SK-N-DZ (cell line): ENCODE results near the gene IRF4.
"Not testable (repeated sequence)": the region's sequence is repeated elsewhere in the genome, so short reads cannot be mapped to it uniquely, and the experiment has no call there.

Experiments
- DNase-seq: peaks from one replicate; pipeline ENCODE4 v3.0.0-alpha.2; 2015; ENCODE audit warnings: low spot score

IRF4 gene

DNA sequence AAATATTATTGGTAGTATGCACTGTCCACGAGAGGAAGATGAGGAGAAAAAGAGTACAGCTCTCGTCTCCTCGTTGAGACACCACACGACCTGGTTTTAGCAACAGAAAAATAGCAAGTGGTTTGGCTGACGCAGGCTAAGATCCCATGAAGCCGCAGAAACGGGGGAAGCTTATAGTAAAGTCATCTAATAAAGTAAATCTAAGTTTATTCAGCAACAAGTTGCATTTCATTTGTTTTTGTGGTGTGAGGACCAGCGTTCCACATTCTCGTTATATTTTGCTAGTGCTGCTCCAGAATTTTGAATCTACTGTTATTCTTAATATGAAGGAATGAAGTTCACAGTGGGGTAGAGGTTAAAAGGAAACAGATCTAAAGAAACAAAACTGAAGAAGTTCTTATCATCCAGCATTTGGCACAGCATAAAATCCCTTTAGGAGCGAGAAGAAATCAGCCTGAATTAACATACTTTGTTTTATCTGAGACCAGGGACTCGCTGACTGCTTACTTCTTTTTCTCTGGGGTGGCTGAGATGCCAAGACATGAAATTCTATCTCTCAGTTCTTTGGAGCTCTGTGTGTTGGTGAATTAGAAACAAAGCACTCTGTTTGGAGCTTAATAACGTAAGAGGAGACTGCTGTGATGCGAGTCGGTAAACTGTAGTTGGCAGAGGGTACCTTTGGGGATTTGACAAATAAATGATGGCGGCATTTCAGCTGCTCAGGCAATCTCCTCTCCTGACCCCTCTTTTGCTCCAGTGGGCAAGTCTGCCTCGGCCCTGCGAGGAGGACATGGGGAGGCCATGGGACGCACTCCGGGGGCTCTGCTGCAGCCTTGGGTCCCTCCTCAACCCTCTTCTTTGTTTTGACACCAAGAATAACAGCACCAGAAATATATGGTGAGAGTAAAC is 24.9 kb upstream of the IRF4 start:
- no peak for DNase-seq

DNA sequence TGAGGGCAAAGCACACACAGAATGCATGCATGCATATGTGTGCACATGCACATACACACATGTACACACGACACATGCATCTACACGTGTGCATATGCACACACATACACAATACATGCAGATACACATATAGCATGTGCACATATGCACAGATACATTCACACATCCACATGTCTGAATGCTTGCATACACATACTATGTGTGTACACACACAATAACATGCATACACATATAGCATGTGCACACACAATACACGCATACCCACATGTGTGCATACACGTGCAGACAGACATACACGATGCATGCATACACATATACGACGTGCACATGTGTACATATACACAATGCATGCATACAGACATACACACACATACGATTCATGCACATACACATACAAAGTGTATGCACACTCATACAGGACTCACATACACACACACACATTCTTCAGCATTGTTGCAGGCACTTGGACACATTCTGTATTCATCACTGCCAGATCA is 24.2 kb upstream of the IRF4 start:
- DNase-seq: no peak

DNA sequence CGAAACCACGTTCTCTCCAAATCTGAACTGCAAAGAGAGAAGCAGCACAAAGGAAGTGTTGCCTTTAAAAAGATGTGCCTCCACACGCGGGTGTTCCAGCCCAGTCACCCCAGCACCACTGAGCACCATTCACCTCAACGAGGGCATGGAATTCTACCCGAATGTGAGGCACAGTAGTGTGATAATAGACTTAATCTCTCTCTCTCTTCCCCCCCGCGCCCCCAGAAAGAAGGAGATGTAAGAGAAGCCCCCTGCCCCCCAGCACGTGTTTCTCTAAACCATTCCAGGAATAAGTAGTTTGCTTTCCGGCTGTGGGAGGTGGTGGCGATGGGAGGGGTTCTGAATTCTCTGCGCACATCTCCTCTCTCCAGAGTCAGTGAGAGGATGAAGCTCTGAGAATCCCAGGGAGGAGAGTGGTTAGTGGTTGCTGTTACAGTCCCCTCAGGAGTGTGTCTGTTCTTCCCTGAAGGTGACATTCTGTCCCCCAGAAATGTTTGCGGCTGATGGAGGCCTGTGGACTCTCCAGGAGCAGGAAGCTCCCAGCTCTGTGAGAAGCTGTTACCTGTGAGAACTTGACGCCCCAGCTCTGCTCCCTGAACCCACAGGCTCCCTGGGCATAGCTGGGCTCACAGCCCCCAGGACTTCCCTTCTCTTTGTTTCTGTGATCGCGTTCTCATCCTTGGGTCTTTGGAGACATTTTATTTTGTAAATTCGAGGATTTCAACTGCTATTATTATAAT is 23.5 kb upstream of the IRF4 start:
- no peak for DNase-seq

DNA sequence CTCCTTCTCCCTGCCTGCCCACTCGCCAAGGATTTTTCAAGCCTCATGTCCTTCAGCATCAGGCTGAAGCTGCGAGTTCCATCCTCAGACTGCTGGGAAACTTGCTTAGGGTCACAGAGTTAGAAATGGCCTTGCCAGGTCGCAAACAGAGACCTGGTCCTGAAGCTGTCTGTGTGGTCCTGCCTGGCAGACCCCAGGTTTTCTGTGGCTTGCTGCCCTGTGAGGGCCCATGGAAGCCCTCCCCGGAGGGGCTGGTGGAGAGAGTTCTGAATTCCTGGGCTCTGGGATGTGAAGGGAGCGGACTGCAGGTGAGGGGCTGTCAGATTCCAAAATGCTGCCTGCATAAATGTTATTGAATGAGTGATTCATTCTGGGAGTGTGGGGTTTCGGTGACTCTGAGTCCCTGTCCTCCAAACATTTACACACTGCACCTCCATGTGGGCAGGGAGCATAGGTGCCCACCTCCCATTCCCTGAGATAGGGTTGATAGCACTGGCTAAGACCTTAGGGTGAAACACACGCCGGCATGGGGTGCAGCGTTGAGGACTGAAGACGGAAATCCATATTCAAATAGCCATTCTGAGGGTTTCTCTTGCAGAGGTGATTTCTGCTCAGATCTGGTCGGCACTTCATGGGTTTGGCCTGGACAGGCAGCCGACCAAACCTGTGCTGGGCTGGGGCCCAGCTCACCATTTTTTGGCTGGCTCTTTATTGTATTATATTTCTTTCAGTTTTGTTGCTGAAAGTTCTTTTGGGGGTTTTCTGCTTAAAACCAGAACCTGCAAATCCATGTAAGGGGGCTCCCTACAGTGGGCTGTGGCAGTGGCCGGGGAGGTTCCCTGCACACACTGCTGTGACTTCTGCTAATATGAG is 21.8 kb upstream of the IRF4 start:
- no peak for DNase-seq

DNA sequence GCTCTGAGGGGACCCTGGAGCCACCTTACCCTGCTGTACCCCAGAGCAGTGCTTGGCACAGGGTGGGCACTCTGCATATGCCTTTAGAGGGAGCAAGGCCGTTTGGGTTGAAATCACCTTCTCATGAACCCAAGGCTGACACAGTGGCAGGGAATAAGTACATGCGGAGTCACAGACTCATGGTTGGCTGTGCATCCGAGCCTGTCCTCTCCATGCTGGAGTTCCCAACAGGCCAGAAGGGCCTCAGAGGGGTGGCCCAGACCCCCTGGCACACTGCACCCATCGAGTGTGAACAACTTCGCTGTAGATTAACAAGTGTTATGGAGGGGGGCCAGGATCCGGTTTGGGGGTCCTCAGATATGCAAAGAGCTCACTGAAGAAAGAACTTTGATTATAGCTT is 21.0 kb upstream of the IRF4 start:
- no peak for DNase-seq

DNA sequence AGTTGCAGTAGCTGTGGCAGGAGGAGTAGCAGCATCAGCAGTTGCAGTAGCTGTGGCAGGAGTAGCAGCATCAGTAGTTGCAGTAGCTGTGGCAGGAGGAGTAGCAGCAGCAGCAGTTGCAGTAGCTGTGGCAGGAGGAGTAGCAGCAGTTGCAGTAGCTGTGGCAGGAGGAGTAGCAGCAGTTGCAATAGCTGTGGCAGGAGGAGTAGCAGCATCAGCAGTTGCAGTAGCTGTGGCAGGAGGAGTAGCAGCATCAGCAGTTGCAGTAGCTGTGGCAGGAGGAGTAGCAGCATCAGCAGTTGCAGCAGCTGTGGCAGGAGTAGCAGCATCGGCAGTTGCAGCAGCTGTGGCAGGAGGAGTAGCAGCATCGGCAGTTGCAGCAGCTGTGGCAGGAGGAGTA is 19.7 kb upstream of the IRF4 start:
- DNase-seq: not testable (repeated sequence)

DNA sequence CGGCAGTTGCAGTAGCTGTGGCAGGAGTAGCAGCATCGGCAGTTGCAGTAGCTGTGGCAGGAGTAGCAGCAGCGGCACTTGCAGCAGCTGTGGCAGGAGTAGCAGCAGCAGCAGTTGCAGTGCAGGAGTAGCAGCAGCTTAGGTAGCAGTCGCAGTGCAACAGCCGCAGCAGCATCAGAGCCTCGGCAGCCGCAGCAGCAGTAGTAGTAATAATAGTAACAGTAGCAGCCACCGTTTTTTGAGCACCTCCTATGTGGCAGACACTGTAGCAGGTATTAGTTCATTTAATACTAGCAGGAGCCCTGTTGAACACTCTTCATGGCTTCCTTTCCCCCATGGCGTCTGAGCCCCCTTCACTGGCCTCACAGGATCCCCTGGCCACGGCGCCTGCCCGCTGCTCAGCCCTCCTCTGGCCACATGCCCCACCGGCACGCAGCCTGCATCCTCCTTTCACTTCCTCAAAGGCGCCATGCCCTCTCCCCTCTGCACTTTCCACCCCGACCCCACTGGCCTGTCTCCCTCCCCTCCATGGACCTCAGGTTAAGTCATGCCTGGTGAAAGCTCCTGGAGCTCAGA is 19.1 kb upstream of the IRF4 start:
- DNase-seq: no peak

DNA sequence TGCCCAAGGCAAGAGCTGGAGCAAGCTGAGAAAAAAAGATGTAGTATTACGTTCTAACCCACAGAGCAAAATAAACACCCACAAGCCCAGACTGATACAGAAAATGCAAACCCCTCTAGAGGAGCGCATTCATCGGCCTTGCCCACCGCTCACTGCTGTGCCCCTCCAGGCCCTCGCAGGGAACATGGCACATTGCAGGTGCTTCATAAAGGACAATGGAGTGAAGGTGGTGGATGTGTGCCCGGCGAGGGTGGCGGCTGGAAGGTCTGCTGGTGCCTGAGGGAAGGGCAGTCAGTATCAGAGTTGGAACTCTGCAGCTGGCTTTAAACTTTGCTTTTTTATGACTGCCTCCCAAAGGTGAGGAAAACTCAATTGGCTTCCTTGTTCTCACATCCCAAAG is 18.5 kb upstream of the IRF4 start:
- DNase-seq: no peak

DNA sequence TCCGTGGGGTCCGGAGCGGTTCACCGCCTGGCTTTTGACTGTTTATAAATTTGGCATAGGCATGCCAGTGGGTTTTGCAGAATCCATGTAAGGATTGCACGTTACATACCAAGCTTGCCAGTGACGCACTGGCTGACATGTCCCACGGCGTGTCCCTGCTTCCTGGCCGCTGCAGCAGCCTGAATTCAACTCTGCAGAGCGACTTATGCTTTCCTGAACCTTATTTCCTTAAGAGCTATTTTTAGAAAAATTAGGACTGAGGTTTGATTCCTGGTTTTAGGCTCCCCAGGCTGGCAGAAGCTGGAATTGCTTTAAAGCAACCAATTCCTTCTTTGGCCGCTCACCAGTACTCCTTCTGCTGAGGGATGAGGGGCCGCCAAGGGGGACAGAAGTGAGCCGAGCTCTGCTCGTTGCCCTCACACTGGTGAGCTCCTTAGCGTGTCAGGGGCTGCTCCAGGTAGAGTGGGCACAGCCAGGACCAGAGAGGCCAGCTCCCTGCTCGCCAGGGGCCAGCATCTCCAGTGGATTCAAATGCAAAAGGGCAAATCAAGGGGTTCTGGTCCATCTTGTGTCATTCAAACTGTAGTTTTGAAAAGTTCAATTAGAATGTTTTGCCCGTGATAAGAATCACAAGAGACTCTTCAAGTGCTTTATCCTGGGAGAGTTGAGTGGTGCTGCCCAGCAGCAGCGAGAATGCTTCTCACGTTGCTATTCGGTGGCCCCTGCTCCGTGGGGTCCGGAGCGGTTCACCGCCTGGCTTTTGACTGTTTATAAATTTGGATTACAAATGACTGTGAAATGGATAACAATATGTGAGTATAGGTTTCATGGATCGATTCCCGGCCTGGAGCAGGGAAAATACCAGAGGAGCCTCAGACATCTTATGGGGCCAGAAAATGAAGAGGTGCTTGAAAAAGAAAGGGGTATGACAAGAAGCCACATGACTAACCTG is 17.5 kb upstream of the IRF4 start:
- DNase-seq: no peak

DNA sequence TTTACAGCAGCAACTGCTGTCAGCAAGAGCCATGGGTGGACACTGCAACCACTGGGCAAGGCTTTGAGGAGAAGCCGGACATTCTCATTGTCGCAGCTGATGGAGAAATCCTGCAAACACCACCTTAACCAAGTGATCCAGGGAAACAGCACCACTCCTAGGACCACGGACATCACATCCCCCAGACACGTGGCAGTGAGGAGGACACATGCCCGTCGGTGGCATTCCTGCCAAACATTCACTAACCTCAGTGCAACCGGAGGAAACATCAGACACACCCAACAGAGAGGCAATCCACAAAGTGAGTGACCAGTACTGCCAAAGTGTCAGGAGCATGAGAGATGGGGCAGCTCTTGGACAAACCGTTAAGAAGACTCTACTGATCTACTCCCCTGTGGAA is 16.6 kb upstream of the IRF4 start:
- no peak for DNase-seq

DNA sequence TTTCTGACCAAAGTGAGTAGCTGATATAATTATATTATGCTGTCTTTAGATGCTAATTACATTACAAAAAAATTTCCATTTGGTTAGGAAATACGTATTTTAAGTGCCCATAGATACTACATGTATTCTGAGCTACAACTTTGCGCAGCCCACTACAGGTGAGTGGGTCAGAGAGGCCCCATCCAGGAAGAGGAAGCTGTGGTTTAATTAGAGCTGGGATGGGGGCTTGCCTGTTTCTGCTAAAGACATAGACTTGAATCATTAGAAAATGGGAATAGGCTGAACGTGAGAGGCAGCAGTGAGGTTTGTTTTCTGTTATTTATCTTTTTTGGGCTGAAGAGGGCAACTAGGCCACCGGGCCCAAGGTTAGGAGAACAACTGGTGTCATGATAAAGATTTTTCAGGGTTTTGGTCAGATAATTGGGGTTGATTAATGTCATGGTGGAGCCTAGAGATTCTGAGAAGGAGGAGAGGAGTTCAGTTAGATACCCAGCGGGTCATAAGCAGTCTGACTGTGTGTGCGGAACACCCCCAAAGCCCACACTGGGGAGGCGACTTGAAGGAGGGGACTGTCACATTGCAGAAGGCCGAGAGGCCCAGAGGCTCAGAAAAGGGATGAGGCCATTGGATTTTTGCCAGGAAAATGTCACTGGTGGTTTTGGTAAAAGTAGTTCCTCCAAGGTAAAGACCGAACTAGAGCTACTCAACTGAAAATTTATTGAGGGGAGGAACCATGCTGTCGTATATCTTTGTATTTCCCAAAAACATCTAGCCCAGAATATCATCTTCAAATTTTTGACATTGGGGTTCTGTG is 14.5 kb upstream of the IRF4 start:
- no peak for DNase-seq

DNA sequence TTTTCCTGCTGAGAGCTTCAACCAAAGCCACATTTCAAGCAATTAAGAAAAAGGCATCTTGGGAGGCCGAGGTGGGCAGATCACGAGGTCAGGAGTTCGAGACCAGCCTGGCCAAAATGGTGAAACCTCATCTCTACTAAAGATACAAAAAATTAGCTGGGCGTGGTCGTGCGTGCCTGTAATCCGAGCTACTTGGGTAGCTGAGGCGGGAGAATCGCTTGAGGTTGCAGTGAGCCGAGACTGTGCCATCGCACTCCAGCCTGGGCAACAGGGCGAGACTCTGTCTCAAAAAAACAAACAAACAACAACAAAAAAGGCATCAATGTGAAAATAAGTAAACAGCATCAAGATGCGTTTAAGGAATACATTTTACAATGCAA is 13.9 kb upstream of the IRF4 start:
- DNase-seq: not testable (repeated sequence)

DNA sequence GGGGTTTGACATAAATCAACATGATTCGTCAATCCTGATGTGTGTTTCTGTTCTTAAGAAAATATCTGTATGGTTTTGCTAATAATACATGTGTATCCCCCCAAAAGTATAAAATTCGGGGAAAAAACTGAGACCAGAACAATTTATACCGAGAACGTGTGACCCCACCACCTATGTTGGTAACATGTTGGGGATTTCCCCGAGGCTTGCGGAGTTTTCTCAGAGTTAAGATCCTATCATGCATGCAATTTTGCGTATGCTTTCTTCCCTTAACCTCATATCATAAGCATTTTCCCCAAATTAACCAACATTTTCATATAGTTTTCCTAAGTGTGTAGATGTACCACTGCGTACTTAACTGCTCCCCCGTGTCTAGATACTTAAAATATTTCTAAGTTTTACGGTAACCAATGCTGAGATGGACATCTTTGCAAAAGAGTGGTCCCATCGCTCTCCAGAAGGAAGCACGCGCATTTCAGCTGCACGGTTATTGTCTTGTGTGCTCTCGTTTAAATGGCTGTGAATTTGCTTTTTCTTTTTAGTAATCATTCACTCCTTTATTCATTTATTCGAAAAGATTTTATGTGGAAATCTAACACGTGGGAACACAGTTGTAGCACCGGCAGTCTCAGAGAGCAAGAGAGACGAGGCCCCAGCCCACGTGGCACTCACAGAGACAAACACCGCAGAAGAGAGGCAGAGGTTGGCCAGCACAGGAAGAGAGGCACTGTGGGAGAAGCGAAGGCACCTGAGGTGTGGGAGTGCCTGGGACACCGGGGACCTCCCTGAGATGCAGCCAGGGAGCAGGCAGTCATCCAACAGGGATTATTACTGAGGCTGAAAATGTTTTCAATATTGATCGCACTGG is 13.2 kb upstream of the IRF4 start:
- DNase-seq: no peak

DNA sequence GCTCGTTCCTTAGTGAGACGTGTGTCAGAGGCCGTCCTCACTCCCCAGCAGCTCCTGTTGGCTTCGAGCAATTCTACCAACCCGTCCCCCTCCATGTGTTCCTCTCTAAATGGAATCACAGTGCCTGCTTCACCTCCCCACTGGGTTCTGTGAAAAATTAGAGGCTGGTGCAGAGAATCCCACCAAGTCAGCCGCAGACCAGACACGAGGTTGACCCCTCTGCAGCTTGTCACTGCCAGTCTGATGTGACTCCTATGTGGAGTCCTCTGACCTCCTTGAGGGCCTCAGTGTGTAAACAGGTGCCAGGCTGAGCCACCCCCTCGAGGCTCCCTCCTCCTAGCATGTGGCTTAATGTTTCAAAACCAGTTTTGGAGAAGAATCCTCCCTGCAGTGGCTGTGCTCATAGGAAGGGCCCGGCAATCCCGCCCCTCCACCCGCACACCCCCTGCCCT is 12.6 kb upstream of the IRF4 start:
- DNase-seq: no peak

DNA sequence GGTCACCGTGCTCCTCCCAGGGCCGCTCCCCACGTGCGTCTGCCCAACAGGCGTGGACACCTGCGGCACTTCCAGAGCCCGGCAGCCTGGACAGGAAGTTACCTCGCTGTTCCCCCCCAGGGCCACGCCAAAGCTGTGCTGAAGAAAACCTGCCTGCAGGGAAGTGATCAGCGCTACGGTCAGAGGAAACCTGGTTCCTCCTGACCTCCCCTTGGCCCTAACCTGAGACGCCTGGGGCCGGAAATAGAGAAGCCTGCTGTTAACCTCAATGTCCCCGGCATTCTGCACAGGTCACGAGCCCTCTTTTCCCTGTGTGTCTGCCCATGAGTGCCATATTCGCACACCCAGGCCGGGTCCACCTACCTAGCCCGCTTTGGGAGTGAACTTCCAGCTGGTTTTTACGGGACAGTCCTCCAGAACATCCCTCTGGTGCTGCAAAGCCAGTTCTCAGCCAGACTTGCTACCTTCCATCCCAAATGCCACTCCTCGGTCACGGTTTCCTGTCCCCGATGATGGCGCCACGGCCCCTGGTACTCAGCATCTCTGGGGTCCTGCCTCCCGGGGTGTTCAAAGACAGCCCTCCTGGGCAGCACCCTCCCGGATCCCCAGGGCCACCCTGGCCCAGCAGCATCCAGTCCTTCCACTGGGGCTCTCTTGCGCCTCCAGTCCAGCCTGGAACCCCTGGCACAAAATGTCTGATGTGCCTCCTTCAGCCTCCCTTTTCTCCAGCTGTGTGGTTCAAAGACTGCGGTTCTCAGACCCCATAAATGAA is 12.0 kb upstream of the IRF4 start:
- no peak for DNase-seq

DNA sequence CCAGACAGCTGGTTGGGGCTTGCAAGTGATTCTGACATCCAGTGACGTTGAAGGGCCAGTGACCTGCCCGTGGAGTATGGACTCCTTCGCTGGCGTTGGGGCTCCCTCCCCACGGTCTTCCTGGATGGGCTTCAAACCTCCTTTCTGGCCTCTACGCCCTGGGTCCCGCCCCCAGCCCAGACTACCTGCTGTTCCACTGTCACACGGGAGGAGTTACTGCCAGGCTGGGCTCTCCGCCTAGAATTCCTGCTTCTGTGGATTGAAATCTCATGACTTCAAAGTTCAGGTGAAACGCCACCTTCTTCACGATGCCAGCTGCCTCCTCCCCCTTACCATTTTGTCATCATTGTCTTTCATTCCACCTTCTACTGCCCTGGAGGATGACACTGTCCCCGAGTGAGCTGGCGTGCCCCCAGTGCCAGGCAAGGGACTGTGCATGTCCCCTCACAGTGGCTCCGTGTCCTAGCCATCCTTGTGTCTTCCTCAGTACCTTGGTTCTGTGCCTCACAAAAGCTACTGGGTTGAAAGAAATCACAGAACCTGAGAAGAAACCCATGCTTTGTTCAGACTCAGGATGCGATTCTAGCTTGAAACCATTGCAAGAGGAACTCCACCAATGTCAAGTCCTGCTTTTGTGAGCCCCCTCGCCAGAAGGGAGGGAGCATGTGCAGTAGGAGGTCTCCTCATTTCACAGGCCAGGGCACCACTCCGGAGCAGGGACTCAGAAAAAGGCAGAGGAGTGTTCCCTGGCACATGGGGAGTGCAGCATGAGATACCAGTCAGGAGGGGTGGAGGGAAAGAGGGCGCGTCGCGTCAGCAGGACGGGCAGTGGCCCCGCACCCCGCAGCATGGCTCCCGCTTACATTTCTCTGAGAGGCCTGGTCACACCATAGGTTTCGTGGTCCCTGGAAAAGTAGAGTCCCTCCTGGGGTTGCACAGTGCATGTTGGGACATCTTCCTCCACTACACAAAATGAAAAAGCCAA is 11.0 kb upstream of the IRF4 start:
- no peak for DNase-seq
